Type B pancreatic cell (in vitro differentiated cells): ENCODE measurements around the gene KRTAP10-4. TPM values are rescaled to one million over a fixed set of nuclear protein-coding genes. Genes with fewer than 3 reads are reported as not detected.
"Not testable (repeated sequence)": the region's sequence is repeated elsewhere in the genome, so short reads cannot be mapped to it uniquely, and the experiment has no call there.

Experiments used
- DNase-seq: peaks from one replicate; pipeline ENCODE4 v3.0.0; 2021; ENCODE audit warnings: mixed read lengths; ENCODE audit not compliant: unreplicated experiment; ENCODE audit errors: extremely low spot score
- H3K27ac Mint-ChIP-seq: 2 replicates; pipeline ENCODE4 v1.8.0; 2021; ENCODE audit warnings: mild to moderate bottlenecking, mixed read lengths
- H3K27me3 Mint-ChIP-seq: 2 replicates; pipeline ENCODE4 v1.8.0; 2021; ENCODE audit warnings: mixed read lengths
- H3K36me3 Mint-ChIP-seq: 2 replicates; pipeline ENCODE4 v1.8.0; 2021; ENCODE audit warnings: mixed read lengths
- H3K4me1 Mint-ChIP-seq: one replicate; pipeline ENCODE4 v1.8.0; 2021; ENCODE audit warnings: mixed read lengths; ENCODE audit not compliant: unreplicated experiment
- H3K4me3 Mint-ChIP-seq: 2 replicates; pipeline ENCODE4 v1.8.0; 2021; ENCODE audit warnings: mild to moderate bottlenecking, mixed read lengths
- H3K9me3 Mint-ChIP-seq: 2 replicates; pipeline ENCODE4 v1.8.0; 2021; ENCODE audit warnings: mixed read lengths
- long read RNA-seq: library from polyadenylated mRNA; unstranded; transcript quantifications from one replicate; pipeline ENCODE4 v2.0.0, GENCODE V29; 2020
- total RNA-seq: library from RNA; stranded (reverse); gene quantifications from 2 replicates; pipeline ENCODE4 v1.2.1, GENCODE V29; 2021; ENCODE audit warnings: low replicate concordance
- TF ChIP-seq, protein P1 (sequence below): fragments of 200-600 bp; sonication (generic); conservative IDR thresholded peaks from 2 replicates; pipeline ENCODE4 v1.5.0; 2021; ENCODE audit warnings: antibody characterized with exemption, mild to moderate bottlenecking

Gene KRTAP10-4, protein sequence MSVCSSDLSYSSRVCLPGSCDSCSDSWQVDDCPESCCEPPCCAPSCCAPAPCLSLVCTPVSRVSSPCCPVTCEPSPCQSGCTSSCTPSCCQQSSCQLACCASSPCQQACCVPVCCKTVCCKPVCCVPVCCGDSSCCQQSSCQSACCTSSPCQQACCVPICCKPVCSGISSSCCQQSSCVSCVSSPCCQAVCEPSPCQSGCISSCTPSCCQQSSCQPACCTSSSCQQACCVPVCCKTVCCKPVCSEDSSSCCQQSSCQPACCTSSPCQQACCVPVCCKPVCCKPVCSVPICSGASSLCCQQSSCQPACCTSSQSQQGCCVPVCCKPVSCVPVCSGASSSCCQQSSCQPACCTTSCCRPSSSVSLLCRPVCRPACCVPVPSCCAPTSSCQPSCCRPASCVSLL
- total RNA-seq = not detected in 2 replicates
- long read RNA-seq = 0 reads

DNA sequence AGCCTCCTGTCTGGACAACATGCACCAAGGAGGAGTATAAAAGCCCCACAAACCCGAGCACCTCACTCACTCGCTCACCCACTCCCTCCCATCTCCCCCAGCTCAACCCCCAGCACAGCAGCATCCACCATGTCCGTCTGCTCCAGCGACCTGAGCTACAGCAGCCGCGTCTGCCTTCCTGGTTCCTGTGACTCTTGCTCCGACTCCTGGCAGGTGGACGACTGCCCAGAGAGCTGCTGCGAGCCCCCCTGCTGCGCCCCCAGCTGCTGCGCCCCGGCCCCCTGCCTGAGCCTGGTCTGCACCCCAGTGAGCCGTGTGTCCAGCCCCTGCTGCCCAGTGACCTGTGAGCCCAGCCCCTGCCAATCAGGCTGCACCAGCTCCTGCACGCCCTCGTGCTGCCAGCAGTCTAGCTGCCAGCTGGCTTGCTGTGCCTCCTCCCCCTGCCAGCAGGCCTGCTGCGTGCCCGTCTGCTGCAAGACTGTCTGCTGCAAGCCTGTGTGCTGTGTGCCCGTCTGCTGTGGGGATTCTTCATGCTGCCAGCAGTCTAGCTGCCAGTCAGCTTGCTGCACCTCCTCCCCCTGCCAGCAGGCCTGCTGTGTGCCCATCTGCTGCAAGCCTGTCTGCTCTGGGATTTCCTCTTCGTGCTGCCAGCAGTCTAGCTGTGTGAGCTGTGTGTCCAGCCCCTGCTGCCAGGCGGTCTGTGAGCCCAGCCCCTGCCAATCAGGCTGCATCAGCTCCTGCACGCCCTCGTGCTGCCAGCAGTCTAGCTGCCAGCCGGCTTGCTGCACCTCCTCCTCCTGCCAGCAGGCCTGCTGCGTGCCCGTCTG is at the start of gene KRTAP10-4:
KRTAP10-4 (plus strand) TSS at position 100 of the 827 bp plus-strand sequence; CDS start at position 130, 30 bp downstream.
- H3K4me1 Mint-ChIP-seq, H3K36me3 Mint-ChIP-seq, H3K27ac Mint-ChIP-seq, H3K4me3 Mint-ChIP-seq, H3K9me3 Mint-ChIP-seq, DNase-seq, H3K27me3 Mint-ChIP-seq: not testable (repeated sequence)

DNA sequence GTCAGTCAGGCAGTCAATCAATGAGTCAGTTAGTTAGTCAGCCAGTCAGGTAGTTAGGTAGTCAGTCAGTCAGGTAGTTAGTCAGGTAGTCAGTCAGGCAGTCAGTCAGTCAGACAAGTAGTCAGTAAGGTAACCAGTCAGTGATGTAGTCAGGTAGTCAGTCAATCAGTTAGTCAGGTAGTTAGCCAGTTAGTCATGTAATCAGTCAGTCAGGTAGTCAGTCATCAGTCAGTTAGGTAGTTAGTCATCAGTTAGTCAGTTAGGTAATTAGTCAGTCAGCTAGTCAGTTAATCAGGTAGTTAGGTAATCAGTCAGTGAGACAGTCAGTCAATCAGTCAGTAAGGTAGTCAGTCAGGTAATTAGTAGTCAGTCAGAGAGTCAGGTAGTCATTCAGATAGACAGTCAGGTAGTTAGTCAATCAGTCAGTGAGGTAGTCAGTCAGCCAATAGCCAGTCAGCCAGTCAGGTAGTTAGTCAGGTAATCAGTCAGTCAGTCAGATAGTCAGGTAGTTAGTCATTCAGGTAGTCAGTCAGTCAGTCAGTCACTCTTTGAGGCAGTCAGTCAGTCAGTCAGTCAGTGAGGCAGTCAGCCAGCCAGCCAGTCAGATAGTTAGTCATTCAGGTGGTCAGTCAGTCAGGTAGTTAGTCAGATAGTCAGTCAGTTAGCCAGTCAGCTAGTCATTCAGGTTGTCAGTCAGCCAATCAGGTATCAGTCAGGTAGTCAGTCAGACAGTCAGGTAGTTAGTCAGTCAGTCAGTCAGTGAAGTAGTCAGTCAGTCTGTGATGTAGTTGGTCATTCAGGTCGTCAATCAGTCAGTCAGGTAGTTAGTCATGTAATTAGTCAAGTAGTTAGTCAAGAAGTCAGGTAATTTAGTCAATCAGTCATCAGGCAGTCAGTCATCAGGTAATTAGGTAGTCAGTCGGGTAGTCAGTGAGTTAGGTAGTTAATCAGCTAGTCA is 48.8 kb upstream of the KRTAP10-4 start:
- TF ChIP-seq, protein P1, sequence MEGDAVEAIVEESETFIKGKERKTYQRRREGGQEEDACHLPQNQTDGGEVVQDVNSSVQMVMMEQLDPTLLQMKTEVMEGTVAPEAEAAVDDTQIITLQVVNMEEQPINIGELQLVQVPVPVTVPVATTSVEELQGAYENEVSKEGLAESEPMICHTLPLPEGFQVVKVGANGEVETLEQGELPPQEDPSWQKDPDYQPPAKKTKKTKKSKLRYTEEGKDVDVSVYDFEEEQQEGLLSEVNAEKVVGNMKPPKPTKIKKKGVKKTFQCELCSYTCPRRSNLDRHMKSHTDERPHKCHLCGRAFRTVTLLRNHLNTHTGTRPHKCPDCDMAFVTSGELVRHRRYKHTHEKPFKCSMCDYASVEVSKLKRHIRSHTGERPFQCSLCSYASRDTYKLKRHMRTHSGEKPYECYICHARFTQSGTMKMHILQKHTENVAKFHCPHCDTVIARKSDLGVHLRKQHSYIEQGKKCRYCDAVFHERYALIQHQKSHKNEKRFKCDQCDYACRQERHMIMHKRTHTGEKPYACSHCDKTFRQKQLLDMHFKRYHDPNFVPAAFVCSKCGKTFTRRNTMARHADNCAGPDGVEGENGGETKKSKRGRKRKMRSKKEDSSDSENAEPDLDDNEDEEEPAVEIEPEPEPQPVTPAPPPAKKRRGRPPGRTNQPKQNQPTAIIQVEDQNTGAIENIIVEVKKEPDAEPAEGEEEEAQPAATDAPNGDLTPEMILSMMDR = no peak
- DNase-seq = peak; percentile 15
- no peak overlapping the region for H3K4me3 Mint-ChIP-seq
- no peak overlapping the region for H3K27ac Mint-ChIP-seq
- H3K4me1 Mint-ChIP-seq = no peaks in the 10 kb centered on the region
- no peaks in the 10 kb centered on the region for H3K36me3 Mint-ChIP-seq
- H3K27me3 Mint-ChIP-seq = no peaks in the 10 kb centered on the region
- H3K9me3 Mint-ChIP-seq = no peaks in the 10 kb centered on the region

DNA sequence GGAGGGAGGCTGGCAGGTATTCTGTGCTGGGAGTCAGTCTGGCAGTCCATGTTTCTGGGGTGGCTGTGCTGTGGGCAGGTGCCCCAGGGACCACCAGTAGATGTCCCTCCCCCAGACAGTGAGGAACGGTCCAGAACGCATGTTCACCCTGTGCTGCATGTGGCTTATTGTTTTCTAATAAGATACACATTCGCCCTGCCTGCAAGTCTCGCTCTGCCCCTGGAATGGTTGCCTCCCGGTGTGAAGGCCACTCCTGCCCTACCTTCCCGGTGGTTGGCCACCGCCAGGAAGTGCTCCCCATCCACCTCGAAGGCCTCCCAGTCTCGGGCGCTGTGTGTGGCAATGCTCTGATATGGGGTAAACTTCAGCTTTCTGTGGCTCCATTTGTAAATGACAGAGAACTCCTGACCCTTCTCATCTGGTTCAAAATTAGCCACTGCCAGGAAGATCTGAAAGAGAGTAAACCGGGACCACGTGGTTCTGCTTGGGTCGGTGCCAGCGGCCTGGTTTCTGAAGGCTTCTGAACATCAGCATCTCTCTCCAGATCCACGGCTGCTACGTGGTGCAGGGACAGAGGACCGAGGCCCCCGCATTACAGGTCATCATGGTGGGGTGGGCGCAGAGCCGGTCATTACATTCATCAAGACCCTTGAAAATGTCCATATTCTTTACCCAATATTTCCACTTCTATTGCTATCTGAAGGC is 48.0 kb upstream of the KRTAP10-4 start:
- no peak overlapping the region for H3K27ac Mint-ChIP-seq
- H3K4me3 Mint-ChIP-seq = no peak overlapping the region
- no peaks in the 10 kb centered on the region for H3K9me3 Mint-ChIP-seq
- no peaks in the 10 kb centered on the region for H3K36me3 Mint-ChIP-seq
- peak; percentile 44 for DNase-seq
- no peaks in the 10 kb centered on the region for H3K27me3 Mint-ChIP-seq
- TF ChIP-seq, protein P1 = no peak
- H3K4me1 Mint-ChIP-seq = no peaks in the 10 kb centered on the region

DNA sequence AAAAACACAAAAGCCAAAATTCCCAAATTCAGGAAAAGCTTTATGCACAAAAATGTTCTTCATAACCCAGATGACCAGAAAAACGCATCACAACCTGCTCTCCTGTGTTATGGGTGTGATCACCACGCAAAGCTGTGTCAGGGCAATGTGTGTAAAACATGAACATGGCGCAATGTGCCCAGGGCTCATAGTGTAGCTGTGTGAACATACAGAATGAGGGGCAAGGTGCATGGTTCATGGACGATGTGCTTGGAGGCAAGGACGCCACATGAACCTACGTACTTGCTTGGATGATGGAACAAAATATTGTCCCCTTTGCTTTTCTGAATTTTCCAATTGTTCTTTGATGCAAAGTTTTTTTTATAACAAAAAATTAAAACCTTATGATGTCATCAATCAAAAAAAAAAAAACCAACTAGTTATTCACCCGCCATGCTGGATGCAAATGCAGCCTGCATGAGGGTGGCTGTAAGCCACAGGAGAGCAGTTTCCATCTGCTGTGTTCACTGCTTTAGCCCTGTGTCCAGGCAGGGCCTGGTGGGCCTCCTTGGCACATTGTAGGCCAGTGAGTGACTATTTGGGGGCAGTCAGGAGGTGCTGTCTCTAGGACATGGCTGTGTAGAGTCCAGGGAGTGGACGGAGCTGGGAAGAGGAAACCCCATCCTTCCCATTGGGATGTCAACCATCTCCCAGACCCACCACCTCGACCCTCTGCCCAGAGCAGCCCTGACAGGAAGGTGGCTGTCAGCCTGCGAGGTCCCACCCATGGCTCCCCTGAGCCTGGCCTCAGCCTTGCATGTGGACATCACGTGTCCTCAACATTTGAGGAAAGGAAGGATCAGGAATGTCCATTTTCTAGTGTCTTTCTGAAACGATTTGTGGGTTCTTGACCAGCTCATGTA is 47.2 kb upstream of the KRTAP10-4 start:
- no peak for DNase-seq
- H3K27ac Mint-ChIP-seq = no peak overlapping the region
- H3K27me3 Mint-ChIP-seq = no peaks in the 10 kb centered on the region
- no peaks in the 10 kb centered on the region for H3K4me1 Mint-ChIP-seq
- H3K4me3 Mint-ChIP-seq = no peak overlapping the region
- no peaks in the 10 kb centered on the region for H3K36me3 Mint-ChIP-seq
- H3K9me3 Mint-ChIP-seq = no peaks in the 10 kb centered on the region
- TF ChIP-seq, protein P1 = no peak
